ENCODE results near the gene ZCCHC24. TPM values are rescaled to one million over a fixed set of nuclear protein-coding genes. Genes with fewer than 3 reads are reported as not detected.

The ZCCHC24 gene
- total and polyA plus RNA-seq, 8 donors: 9.7 to 60.3 (median 34.3) TPM

GRCh38 chr10:79473496-79474095 lies 28.2 kb upstream of the ZCCHC24 start:
- 74 to 88% (median 83%) methylated on average over 5 of the region's 5 CpGs for WGBS, 5 donors
- TF ChIP-seq EP300 (IDR thresholded peaks at IDR 0.05): no peak
- no peak for TF ChIP-seq POLR2A (IDR thresholded peaks at IDR 0.05)
- TF ChIP-seq POLR2AphosphoS5 (IDR thresholded peaks at IDR 0.05): no peak
- intact Hi-C loops (cut with DNase I; ENCODE audit: low total_unique reads): no loop called here
- H3K4me3 ChIP-seq: no peak overlapping the region
- no peaks in the 10 kb centered on the region for H3K36me3 ChIP-seq
- peaks cover 0 to 5% (median 0%) of the 10 kb centered on the region in 4 donors for H3K4me1 ChIP-seq
- DNase-seq: no peak
- H3K27me3 ChIP-seq: no peaks in the 10 kb centered on the region
- H3K27ac ChIP-seq: no peak overlapping the region
- H3K9me3 ChIP-seq: no peaks in the 10 kb centered on the region

- 59 to 72% (median 63%) methylated on average over 5 of the region's 5 CpGs for WGBS, 5 donors
- H3K27ac ChIP-seq: no peak overlapping the region
- intact Hi-C loops (cut with DNase I; ENCODE audit: low total_unique reads): no loop called here
- H3K4me1 ChIP-seq: peaks cover 0 to 7% (median 4%) of the 10 kb centered on the region in 4 donors
- H3K9me3 ChIP-seq: no peaks in the 10 kb centered on the region
- TF ChIP-seq POLR2A (IDR thresholded peaks at IDR 0.05) (no peak), EP300 (IDR thresholded peaks at IDR 0.05) (no peak), CTCF (IDR thresholded peaks at IDR 0.05) (no peak), POLR2AphosphoS5 (IDR thresholded peaks at IDR 0.05) (peak in 1 of 3 donors; percentile 11)
- no peaks in the 10 kb centered on the region for H3K27me3 ChIP-seq
- H3K36me3 ChIP-seq: no peaks in the 10 kb centered on the region
- H3K4me3 ChIP-seq: no peak overlapping the region
- no peak for DNase-seq
Measured at GRCh38 chr10:79472951-79473350, 27.5 kb upstream of the ZCCHC24 start.

GRCh38 chr10:79472449-79472848 lies 27.0 kb upstream of the ZCCHC24 start:
- intact Hi-C loops (cut with DNase I; ENCODE audit: low total_unique reads): no loop called here
- H3K9me3 ChIP-seq: no peaks in the 10 kb centered on the region
- no peak overlapping the region for H3K27ac ChIP-seq
- no peak for TF ChIP-seq POLR2A (IDR thresholded peaks at IDR 0.05)
- no peak for TF ChIP-seq EP300 (IDR thresholded peaks at IDR 0.05)
- no peak for TF ChIP-seq CTCF (IDR thresholded peaks at IDR 0.05)
- TF ChIP-seq POLR2AphosphoS5 (IDR thresholded peaks at IDR 0.05): no peak
- no peaks in the 10 kb centered on the region for H3K36me3 ChIP-seq
- no peak overlapping the region for H3K4me3 ChIP-seq
- no peak for DNase-seq
- WGBS, 5 donors: 88 to 94% (median 92%) methylated on average over 7 of the region's 7 CpGs
- no peaks in the 10 kb centered on the region for H3K27me3 ChIP-seq
- peaks cover 0 to 12% (median 7%) of the 10 kb centered on the region in 4 donors for H3K4me1 ChIP-seq

- H3K4me1 ChIP-seq: peaks cover 0 to 18% (median 10%) of the 10 kb centered on the region in 4 donors
- no peak overlapping the region for H3K27ac ChIP-seq
- intact Hi-C loops (cut with DNase I; ENCODE audit: low total_unique reads): no loop called here
- no peak for DNase-seq
- WGBS, 5 donors: 88 to 94% (median 92%) methylated on average over 4 of the region's 4 CpGs
- H3K27me3 ChIP-seq: no peaks in the 10 kb centered on the region
- H3K4me3 ChIP-seq: no peak overlapping the region
- TF ChIP-seq EP300 (IDR thresholded peaks at IDR 0.05): no peak
- no peak for TF ChIP-seq POLR2AphosphoS5 (IDR thresholded peaks at IDR 0.05)
- no peak for TF ChIP-seq CTCF (IDR thresholded peaks at IDR 0.05)
- no peak for TF ChIP-seq POLR2A (IDR thresholded peaks at IDR 0.05)
- no peaks in the 10 kb centered on the region for H3K36me3 ChIP-seq
- no peaks in the 10 kb centered on the region for H3K9me3 ChIP-seq
Measured at GRCh38 chr10:79471776-79472175, 26.4 kb upstream of the ZCCHC24 start.

- WGBS, 5 donors: 89 to 92% (median 90%) methylated on average over 8 of the region's 8 CpGs
- Histone ChIP-seq H3K4me3 (no peak overlapping the region), H3K36me3 (no peaks in the 10 kb centered on the region), H3K9me3 (no peaks in the 10 kb centered on the region), H3K27me3 (no peaks in the 10 kb centered on the region), H3K27ac (no peak overlapping the region), H3K4me1 (peaks cover 0 to 20% (median 10%) of the 10 kb centered on the region in 4 donors)
- no peak for DNase-seq
- intact Hi-C loops (cut with DNase I; ENCODE audit: low total_unique reads): no loop called here
- no peak for TF ChIP-seq POLR2A (IDR thresholded peaks at IDR 0.05)
- TF ChIP-seq EP300 (IDR thresholded peaks at IDR 0.05): no peak
- no peak for TF ChIP-seq CTCF (IDR thresholded peaks at IDR 0.05)
- no peak for TF ChIP-seq POLR2AphosphoS5 (IDR thresholded peaks at IDR 0.05)
Measured at GRCh38 chr10:79470096-79470495, 24.7 kb upstream of the ZCCHC24 start.

All from stomach (tissue), 9 donors.